Astrocyte (in vitro differentiated cells and primary cell): ENCODE results near the gene RAP1B.

Source experiments
- EZH2 ChIP-seq: IDR thresholded peaks from 2 replicates; pipeline ENCODE4 v1.6.1; 2012; ENCODE audit warnings: mild to moderate bottlenecking, low read length, inconsistent platforms; ENCODE audit not compliant: insufficient read depth
- TF ChIP-seq, protein P1 (sequence below): IDR thresholded peaks from 2 replicates; pipeline ENCODE4 v1.5.1; 2011; ENCODE audit warnings: low read depth, mild to moderate bottlenecking, inconsistent platforms, low read length, moderate library complexity; ENCODE audit not compliant: insufficient read depth

DNA sequence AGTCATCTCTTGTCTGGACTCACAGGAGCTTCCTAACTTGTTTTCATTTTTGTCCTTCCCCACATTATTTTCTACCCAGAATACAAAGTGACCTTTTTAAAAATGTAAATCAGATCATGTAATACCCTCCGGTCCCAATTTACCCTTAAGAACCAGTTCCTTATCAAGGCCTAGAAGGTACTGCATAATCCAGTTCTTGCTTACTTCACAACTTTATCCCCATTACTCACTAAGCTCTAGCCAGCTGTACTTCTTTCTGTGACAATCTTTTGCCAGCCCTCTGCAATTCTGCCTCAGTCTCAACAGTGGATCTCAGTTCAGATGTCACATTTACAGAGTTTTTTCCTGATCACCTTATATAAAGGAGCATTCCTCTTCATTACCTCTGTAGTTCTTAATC is 11.6 kb downstream of the RAP1B start:
- TF ChIP-seq EZH2: no peak
- TF ChIP-seq, protein P1, sequence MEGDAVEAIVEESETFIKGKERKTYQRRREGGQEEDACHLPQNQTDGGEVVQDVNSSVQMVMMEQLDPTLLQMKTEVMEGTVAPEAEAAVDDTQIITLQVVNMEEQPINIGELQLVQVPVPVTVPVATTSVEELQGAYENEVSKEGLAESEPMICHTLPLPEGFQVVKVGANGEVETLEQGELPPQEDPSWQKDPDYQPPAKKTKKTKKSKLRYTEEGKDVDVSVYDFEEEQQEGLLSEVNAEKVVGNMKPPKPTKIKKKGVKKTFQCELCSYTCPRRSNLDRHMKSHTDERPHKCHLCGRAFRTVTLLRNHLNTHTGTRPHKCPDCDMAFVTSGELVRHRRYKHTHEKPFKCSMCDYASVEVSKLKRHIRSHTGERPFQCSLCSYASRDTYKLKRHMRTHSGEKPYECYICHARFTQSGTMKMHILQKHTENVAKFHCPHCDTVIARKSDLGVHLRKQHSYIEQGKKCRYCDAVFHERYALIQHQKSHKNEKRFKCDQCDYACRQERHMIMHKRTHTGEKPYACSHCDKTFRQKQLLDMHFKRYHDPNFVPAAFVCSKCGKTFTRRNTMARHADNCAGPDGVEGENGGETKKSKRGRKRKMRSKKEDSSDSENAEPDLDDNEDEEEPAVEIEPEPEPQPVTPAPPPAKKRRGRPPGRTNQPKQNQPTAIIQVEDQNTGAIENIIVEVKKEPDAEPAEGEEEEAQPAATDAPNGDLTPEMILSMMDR: no peak
